Right cardiac atrium (tissue), 5 donors: ENCODE data around the gene AOX1. TPM values are rescaled to one million over a fixed set of nuclear protein-coding genes. Genes with fewer than 3 reads are reported as not detected.

Experiments used
- ATAC-seq, 2 donors: fragments of 200-7000 bp; cut with Tn5 transposase; one replicate each; pipeline versions ENCODE4 v1.8.0 to v1.9.1; 2020; ENCODE audit warnings: moderate library complexity in 2 of 2, mild to moderate bottlenecking in 1 of 2
- DNase-seq, 3 donors: peaks; one replicate each; pipeline ENCODE4 v3.0.0-alpha.2; 2020
- H3K27ac ChIP-seq: one replicate; pipeline ENCODE4 v1.5.1; 2013; ENCODE audit warnings: mild to moderate bottlenecking, low read length, control low read depth, moderate library complexity
- H3K27me3 ChIP-seq: one replicate; pipeline ENCODE4 v1.6.1; 2013; ENCODE audit not compliant: control insufficient read depth, insufficient read depth
- H3K4me1 ChIP-seq: one replicate; pipeline ENCODE4 v1.6.1; 2013; ENCODE audit warnings: low read length; ENCODE audit not compliant: control insufficient read depth, insufficient read depth
- H3K4me3 ChIP-seq: one replicate; pipeline ENCODE4 v1.5.1; 2013; ENCODE audit warnings: low read length, control low read depth
- H3K9me3 ChIP-seq: one replicate; pipeline ENCODE4 v1.6.1; 2013; ENCODE audit warnings: low read length; ENCODE audit not compliant: control insufficient read depth
- WGBS: extraction: QIAGEN DNeasy Blood & Tissue Kit; methylation state at CpG from one replicate; pipeline ENCODE4 v1.1.7; 2013; 5-methylcytosine and 5-hydroxymethylcytosine counted together
- intact Hi-C, 4 donors: fragments of 100-400 bp; cut with DNase I; formaldehyde crosslinking; loops; one replicate each; pipeline versions ENCODE4 v1.11.0 to v1.14.0; 2022 to 2023
- polyA plus RNA-seq: library from polyadenylated mRNA; stranded (reverse); fragments of 200-250 nt; gene quantifications from one replicate; pipeline ENCODE4 v1.2.3, GENCODE V29; 2013
- total RNA-seq, 4 donors: library from RNA; stranded (reverse); fragmentation: NEBNext Ultra II Directional; extraction: Animal tissue kit (Norgen Biotek cat#: 25700); gene quantifications; one replicate each; pipeline ENCODE4 v1.2.1, GENCODE V29; 2021
- donor health status: healthy with polysubstance abuse.
- donor health status: DM: no; HTN: yes; CAD: no.
- donor health status: DM: no; HTN: no; CAD: no.
- donor health status: DM: no; HTN: yes; CAD: no; lungs with severe emphysema.
- donor health status: DM: yes; HTN: yes; CAD: no.

AOX1 gene
- total and polyA plus RNA-seq, 5 donors: 7.2 to 36.0 (median 17.3) TPM

GRCh38 chr2:200652158-200652557, 66.3 kb downstream of the AOX1 start:
- H3K9me3 ChIP-seq: no peaks in the 10 kb centered on the region
- intact Hi-C loops: no loop called here
- WGBS: 36% methylated on average over 1 of the region's 1 CpG
- ATAC-seq: no peak
- DNase-seq: no peak
- no peaks in the 10 kb centered on the region for H3K27me3 ChIP-seq
- H3K27ac ChIP-seq: no peak overlapping the region
- H3K4me1 ChIP-seq: no peaks in the 10 kb centered on the region
- H3K4me3 ChIP-seq: no peak overlapping the region

- intact Hi-C loops: no loop called here
- H3K9me3 ChIP-seq: no peaks in the 10 kb centered on the region
- 84% methylated on average over 3 of the region's 3 CpGs for WGBS
- ATAC-seq (no peak), DNase-seq (no peak)
- no peak overlapping the region for H3K27ac ChIP-seq
- no peak overlapping the region for H3K4me3 ChIP-seq
- no peaks in the 10 kb centered on the region for H3K27me3 ChIP-seq
- H3K4me1 ChIP-seq: no peaks in the 10 kb centered on the region
These were observed 67.2 kb downstream of the AOX1 start for GRCh38 chr2:200653021-200653420.

GRCh38 chr2:200654823-200655222, 69.0 kb downstream of the AOX1 start:
- Histone ChIP-seq H3K27ac (no peak overlapping the region), H3K4me1 (no peaks in the 10 kb centered on the region), H3K27me3 (no peaks in the 10 kb centered on the region), H3K9me3 (no peaks in the 10 kb centered on the region), H3K4me3 (no peak overlapping the region)
- intact Hi-C loops: no loop called here
- WGBS: 91% methylated on average over 3 of the region's 3 CpGs
- ATAC-seq (no peak), DNase-seq (no peak)

DNA sequence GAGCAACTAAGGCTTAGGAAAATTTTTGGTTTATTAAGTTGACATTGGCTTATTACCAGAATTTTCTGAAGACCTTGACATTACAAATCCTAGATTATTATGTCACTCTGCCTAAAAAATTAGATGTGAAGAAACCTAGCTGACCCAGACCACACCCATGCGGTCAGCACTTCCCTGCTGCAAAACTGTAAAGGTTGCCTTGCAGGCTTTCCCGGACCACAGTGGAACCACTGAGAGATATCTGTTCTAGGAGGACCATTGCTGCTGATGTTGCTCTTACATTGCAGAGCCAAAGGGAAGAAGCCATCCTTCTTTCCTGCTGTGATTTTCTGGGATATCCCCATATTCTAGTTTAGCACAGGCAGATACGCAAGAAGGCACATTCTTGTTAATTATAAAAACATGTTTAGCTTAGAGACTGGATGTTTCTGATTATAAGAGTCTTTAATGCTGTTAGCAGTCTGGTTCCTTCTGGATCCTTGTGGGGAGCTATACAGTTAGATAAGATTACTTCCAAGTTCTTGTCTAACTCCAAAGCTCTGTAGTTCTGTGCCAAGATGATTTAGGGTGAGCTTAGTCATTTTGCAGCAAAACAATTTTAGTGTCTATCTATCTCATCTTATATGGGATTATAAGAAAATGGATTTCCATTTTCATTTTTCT, 70.2 kb downstream of the AOX1 start:
- Histone ChIP-seq H3K4me3 (no peak overlapping the region), H3K4me1 (no peaks in the 10 kb centered on the region), H3K27me3 (no peaks in the 10 kb centered on the region), H3K27ac (no peak overlapping the region), H3K9me3 (no peaks in the 10 kb centered on the region)
- DNase-seq (peak in 1 of 3 donors; percentile 48), ATAC-seq (no peak)
- 57% methylated on average over 3 of the region's 3 CpGs for WGBS
- intact Hi-C loops: no loop called here

DNA sequence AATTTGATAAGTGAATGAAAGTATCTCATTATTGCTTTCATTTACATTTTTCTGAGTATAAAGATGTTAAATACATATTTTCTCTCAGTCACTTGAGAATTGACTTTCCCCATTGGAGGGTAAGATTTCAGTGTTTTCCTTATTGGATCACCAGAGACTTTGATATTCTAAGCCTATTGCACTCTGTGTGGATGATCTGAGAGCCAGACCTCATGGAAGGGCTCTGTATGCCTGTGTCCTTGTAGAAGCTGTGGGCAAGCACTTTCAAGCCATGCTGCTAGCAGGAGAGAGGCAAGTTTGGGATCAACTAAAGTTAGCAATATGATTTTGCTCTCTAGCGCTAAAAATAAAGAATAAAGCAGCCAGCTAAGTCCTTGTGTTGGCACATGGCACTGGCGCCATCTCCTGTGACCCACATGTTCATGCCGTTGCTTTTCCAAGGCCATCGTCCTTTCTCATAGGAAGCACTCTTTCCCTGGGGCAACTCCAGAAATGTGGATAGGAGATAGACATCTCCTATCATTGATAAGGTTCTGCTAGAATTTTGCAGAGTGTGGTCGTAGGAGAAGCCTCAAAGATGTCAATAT, 72.6 kb downstream of the AOX1 start:
- Histone ChIP-seq H3K27ac (no peak overlapping the region), H3K9me3 (no peaks in the 10 kb centered on the region), H3K4me3 (no peak overlapping the region), H3K27me3 (no peaks in the 10 kb centered on the region), H3K4me1 (no peaks in the 10 kb centered on the region)
- ATAC-seq: no peak
- WGBS: 67% methylated on average over 5 of the region's 5 CpGs
- DNase-seq: peak in 1 of 3 donors; percentile 45
- intact Hi-C loops: no loop called here

DNA sequence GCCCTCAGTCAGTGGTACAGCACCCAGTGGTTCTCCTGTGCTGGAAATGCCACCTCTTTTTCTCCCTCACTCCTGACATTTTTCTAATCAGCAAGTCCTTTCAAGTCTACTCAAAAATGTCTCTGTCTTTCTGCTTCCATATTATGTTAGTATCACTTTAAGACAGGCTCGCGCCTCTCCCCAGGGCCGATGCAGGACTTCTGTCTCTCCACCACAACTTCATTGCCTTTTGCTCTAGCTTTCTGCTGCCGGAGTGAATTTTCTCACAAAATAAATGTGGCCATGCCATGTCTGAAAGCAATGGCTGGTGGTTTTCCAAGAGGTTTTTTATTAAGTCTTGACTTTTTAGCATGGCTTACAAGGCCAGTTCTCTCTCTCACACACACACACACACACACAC, 73.6 kb downstream of the AOX1 start:
- Histone ChIP-seq H3K27ac (no peak overlapping the region), H3K27me3 (no peaks in the 10 kb centered on the region), H3K4me3 (no peak overlapping the region), H3K4me1 (no peaks in the 10 kb centered on the region), H3K9me3 (no peaks in the 10 kb centered on the region)
- DNase-seq: no peak
- 53% methylated on average over 4 of the region's 4 CpGs for WGBS
- intact Hi-C loops: no loop called here
- no peak for ATAC-seq

DNA sequence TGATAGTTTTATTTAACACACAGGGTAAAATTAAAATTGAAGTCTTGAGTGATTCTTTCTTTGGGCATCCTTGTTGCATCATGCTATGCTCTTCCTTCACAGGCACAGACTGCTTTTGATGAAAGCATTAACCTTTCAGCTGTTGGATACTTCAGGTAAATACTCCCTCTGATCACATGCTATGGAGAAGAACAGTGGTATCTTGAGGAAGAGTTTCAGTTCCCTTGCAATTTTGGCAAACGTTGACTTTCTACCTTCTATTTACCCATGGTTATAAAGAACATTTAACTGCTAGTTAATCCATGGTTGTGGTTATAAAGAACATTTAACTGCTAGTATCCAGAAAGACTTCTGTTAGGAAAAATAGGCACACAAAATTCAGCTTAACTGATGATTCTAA, 75.7 kb downstream of the AOX1 start:
- 75% methylated on average over 1 of the region's 1 CpG for WGBS
- DNase-seq (no peak), ATAC-seq (no peak)
- intact Hi-C loops: no loop called here
- H3K4me1 ChIP-seq: no peaks in the 10 kb centered on the region
- no peak overlapping the region for H3K4me3 ChIP-seq
- no peak overlapping the region for H3K27ac ChIP-seq
- no peaks in the 10 kb centered on the region for H3K9me3 ChIP-seq
- H3K27me3 ChIP-seq: no peaks in the 10 kb centered on the region

DNA sequence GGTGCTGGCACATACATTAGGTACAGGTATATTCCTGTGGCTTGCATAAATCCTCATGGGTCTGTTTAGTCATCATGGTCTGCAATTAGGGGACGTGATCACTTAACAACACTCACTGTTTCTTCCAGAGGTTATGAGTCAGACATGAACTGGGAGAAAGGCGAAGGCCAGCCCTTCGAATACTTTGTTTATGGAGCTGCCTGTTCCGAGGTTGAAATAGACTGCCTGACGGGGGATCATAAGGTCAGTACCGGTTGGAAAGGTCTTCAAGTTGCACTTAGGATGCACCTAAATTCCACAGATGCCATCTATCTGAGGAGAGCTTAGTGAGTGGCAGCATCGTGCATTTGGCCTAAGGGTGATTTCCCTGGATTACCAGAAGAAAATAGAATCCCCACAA, 76.9 kb downstream of the AOX1 start:
- H3K9me3 ChIP-seq: no peaks in the 10 kb centered on the region
- DNase-seq: no peak
- peak in 1 of 2 donors; percentile 11 for ATAC-seq
- intact Hi-C loops: no loop called here
- H3K27me3 ChIP-seq: no peaks in the 10 kb centered on the region
- 73% methylated on average over 7 of the region's 7 CpGs for WGBS
- no peak overlapping the region for H3K4me3 ChIP-seq
- no peak overlapping the region for H3K27ac ChIP-seq
- no peaks in the 10 kb centered on the region for H3K4me1 ChIP-seq

DNA sequence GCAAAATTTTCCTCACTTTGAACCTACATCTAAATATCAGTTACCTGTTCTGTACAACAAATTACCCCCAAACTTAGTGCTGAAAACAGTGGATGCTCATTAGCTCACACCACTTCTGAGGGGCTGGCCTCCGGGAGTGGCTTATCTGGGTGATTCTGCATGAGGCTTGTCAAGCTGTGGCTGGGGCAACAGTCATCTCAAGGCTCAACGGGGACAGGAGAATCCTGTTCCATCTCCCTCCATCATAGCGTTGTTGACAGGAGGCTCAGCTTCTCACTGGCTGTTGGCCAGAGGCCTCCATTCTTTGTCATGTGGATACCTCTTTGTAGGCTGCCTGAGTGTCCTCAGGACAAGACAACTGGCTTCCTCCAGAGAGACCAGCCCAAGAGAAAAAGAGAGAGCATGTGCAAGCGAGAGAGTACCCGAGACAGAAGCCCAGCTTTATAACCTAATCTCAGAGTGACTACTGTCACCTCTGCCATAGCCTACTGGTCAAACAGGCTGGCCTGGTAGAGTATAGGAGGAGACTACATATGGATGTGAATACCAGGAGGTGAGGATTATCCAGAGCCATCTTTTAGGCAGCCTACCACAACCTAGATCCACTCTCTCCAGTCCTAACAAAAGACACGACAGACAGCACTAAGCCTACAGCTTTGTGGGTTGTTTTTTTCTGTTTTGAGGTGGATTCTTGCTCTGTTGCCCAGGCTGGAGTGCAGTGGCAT, 79.1 kb downstream of the AOX1 start:
- 64% methylated on average over 6 of the region's 6 CpGs for WGBS
- ATAC-seq: no peak
- DNase-seq: no peak
- H3K27me3 ChIP-seq: no peaks in the 10 kb centered on the region
- H3K4me3 ChIP-seq: no peak overlapping the region
- H3K4me1 ChIP-seq: no peaks in the 10 kb centered on the region
- H3K9me3 ChIP-seq: no peaks in the 10 kb centered on the region
- no peak overlapping the region for H3K27ac ChIP-seq
- intact Hi-C loops: no loop called here

DNA sequence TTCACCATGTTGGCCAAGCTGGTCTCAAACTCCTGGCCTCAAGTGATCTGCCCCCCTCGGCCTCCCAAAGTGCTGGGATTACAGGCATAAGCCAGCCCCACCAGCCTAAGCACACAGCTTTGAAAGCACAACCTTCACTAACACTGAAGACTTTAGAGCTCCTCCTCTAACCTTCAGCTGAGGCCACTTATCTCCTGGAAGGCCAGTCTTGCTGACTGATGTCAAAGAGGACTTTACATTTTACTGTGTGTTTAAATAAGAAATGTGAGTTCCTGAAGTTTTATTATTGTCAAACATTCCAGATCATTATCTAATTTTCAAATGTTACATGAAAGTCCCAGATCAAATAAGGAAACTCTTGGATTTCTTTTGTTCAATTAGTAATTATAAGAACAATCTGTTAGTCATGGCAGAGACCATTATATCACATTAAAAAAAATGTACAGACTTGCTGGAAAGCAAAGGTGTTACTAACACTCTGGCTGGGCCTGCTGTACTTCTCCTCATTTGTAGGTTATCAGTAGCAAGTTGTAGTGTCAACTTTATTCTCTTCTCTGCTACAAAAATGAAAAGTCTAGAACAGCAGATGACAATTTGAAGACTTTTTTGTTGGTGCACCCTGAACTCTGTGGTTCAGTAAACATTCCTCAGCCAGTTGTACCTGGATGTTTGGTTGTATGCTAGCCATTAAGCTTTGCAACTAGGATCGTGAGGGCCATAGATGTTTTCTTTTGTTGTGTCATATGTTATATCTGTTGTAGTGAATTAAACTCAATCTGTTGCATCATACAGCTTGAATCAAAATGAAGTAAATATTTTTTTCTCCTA, 80.0 kb downstream of the AOX1 start:
- Histone ChIP-seq H3K9me3 (no peaks in the 10 kb centered on the region), H3K4me1 (no peaks in the 10 kb centered on the region), H3K4me3 (no peak overlapping the region), H3K27ac (no peak overlapping the region), H3K27me3 (no peaks in the 10 kb centered on the region)
- ATAC-seq: no peak
- 83% methylated on average over 2 of the region's 2 CpGs for WGBS
- intact Hi-C loops: no loop called here
- no peak for DNase-seq

DNA sequence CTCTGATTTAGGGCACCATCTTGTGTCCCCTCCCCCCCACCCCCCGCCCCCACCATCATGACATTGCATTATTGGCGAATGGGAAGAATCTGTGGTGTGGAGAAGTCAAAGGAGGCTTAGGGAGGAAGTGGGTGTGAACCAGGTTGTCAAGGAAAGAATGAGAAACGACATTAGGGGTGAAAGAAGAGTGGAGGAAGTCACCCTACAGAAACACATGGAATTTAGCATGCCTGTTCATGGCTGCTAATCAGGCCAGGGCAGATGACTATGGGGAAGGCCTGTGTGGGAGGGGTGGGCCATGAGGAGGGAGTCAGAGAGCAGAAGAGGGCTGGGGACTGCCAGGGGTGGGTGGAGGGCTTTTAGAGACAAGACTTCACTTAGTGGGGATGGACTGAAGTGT, 81.6 kb downstream of the AOX1 start:
- Histone ChIP-seq H3K27me3 (no peaks in the 10 kb centered on the region), H3K4me1 (no peaks in the 10 kb centered on the region), H3K27ac (no peak overlapping the region), H3K9me3 (no peaks in the 10 kb centered on the region), H3K4me3 (no peak overlapping the region)
- intact Hi-C loops: no loop called here
- DNase-seq (no peak), ATAC-seq (no peak)
- 69% methylated on average over 3 of the region's 3 CpGs for WGBS
